HG03139 (cell line): ENCODE results near the gene YOD1.
A peak's percentile ranks its signal among the peaks of the same experiment; 100 is the strongest.

Experiments used
- ATAC-seq: cut with Tn5 transposase; IDR thresholded peaks from one replicate; pipeline ENCODE4 v1.9.1; 2021; ENCODE audit not compliant: unreplicated experiment

Gene YOD1

DNA sequence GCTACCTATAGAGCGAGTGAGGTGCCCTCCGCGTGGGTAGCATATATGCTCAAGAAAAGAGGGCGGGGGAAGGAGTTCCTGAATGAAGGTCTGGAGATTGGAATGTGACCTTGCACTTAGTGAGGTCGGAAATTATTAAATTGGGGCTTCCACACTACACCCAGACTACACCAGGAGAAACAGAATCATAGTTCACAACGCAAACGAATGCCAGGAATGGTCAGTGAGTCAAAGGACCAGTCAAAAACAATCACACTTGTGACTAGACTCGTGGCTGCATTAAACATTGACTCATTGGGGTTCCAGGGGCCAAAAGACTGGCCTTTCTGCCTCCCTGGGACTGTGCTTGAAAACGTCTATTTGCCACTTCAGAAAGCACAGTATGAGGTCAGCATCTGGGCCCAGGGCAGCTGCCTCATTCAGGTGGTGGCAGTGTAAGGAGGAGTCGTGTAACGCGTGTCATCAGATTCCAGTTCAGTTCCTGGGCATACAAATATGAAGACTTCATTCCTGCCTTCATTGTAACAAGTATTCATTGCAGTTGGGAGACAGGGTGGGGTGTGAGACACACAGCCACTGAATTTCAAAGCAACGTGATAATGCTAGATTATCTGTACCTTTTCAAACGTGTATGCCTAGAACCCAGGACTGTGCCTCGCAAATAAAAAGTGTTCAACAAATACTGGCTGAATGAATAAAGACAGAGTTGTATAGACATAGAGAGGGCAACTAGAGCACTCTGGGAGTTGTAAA is at the start of gene YOD1:
Gene YOD1, minus strand, starts transcription at position 18 of the 753 bp plus-strand sequence. CDS start 178 bp downstream, outside the sequence.
- no peak for ATAC-seq

DNA sequence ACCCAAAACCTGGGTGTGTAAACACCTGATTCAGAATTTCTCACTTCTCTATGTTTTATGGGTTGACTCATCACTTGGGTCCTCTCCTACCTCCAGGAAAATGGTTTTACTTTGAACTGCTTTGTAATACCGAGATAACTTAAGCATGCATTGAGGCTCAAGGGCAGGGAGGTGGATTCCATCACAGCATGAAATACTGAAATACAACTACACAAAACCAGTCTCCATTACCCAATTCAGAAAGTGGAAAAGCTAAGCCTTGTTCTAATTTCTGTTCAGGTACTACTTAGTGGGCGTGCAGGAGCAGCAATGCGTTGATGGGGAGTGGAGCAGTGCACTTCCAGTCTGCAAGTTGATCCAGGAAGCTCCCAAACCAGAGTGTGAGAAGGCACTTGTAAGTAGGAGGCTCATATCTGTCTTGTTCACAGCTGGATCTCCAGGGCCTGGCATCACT is 46.9 kb upstream of the YOD1 start:
- no peak for ATAC-seq

DNA sequence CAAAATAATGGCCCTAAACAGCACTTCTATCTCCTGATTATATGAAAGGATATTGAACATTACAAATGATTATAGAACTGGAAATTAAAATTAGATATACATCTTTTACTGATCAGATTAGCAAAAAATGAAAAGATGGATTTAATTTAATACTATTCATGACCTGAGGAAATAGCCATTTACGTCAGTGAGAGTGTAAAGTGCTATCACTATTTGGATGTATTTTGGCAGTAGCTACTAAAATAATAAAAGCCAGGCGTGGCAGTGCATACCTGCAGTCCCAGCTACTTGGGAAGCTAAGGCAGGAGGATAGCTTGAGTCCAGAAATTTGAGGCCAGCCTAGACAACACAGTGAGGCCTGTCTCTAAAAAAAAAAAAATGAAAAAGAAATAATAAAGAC is 42.9 kb upstream of the YOD1 start:
- no peak for ATAC-seq

DNA sequence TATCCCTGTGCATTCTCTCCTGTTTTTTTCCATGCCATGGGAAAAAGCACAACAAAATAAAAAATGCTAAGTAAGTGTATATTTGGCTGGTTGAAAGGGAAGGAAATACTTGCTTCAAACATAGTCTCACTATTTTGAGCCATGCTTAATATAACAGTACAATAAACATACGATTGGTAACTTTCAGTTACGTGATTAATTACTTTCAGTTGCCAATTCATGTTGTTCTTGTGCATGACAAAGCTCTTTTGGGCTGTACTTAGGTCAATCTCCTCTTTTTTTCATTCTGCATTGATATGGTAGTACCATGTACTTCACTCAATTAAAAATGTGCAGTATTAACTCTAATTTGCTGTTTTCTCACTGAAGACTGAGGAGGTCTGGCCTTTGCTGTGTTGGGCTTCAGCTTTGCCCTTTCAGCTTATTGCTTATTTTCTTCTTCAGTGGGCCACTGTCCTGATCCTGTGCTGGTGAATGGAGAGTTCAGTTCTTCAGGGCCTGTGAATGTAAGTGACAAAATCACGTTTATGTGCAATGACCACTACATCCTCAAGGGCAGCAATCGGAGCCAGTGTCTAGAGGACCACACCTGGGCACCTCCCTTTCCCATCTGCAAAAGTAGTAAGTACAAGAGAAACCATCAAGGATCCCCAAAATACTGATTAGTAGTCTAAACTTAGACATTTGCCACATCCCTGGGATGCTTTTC is 40.3 kb upstream of the YOD1 start:
- ATAC-seq: no peak

DNA sequence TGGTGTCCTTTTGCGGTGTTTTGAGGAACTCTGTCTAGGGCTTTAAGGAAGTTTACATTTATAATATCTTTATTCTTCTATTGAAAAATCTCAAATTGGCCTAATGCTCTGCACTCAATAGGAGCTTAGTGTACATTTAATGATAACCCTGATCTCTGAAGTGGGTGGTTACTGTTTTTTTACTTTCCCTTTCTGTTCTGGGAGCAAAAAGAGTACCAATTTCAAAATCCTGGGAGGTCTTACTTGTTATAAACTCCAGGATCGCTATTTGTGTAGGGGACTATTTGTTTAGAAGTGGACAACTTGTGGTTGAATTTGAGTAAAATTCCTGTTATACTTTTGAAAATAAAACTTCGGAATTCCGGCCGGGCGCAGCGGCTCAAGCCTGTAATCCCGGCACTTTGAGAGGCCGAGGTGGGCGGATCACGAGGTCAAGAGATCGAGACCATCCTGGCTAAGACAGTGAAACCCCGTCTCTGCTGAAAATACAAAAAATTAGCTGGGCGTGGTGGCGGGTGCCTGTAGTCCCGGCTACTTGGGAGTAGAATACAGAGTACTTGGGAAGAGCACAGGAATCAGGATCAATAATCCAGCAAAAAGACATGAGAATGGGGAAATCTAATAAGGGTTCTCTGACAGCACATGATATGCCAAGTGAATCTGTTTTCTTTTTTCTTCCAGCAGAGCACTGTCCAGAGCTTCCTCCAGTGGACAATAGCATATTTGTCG is 38.8 kb upstream of the YOD1 start:
- no peak for ATAC-seq

DNA sequence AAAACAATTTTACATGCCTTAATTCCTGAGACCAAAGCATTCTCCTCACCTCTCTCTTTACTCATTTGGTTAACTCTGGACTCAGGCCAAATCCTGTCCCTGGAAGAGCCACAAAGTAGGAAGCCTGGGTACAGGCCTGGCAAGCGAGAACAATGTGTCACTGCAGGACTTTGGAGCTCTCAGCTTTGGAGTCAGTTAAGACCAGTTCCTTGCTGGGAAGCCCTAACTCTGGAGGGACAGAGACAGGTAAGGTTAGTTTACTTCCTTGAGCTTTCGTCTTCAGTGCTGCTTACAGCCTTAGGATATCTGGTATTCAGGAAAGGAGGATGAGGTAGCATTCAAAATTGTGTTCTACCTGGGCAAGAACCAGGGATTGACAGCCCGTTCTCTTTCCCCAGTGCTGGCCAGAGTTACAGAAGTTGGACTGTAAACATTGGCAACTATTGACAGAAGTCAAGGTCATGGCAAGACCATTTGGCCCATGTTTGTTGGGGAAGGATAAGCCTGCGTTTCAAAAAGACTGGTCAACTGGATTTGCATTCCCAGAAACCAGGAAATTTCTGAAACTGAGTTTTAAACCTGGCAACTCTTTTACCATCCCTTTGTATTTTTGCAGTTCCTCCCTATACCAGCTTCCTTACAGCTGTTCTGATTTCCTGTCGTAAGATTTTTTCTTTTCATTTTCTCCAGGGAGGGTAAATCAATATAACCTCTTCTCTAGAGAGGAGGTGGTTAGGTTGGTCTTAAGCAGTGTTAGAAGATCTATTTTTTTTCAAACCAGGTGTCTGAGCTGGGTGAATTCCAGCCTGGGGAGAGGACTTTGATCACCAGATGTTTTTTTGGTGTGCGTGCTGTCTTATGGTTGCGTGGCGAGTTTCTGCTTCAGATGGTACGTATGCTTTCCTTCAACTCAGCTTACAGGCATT is 38.0 kb upstream of the YOD1 start, which contains the start of gene C4BPB:
Gene C4BPB, plus strand, starts transcription at position 160 of the 926 bp plus-strand sequence. Its CDS starts 672 bp downstream, at position 832.
- ATAC-seq: no peak

DNA sequence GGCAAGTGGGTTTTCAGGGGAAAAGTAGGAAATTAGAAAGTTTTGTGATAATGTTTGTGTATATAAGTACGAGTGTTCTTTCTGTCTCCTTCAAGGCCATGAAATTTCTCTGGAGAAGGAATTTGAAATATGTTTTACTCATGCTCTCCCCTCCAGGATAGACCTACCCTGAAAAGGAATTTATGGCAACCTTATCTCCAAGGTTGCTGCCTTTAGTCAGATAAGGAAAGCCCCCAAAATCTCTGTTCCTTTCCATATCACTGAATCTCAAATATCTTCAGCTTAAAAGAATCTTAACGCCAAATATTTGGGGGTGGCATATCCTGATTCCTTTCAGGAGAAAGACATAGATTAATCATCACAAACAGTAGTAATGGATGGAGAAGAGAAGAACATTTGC is 37.2 kb upstream of the YOD1 start:
- ATAC-seq: no peak

DNA sequence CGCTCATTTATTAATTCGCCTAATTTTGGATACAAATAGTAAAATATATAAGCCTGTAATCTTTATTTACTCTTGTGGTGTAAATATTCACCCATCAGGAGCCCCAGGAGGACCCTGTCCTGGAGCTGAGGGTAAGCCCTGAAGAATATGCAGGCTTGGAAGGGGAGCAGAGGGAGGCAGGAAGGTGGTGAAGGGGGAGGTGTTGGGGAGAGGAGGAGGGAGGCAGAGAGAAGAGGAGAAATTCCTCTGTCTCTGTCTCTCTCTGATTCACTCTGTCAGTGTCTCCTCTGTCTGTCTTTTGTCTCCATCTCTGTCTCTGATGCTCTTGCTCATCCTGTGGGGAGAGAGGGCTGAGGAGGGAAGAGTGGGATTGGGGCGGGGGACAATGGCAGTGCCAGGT is 34.9 kb upstream of the YOD1 start:
- no peak for ATAC-seq

DNA sequence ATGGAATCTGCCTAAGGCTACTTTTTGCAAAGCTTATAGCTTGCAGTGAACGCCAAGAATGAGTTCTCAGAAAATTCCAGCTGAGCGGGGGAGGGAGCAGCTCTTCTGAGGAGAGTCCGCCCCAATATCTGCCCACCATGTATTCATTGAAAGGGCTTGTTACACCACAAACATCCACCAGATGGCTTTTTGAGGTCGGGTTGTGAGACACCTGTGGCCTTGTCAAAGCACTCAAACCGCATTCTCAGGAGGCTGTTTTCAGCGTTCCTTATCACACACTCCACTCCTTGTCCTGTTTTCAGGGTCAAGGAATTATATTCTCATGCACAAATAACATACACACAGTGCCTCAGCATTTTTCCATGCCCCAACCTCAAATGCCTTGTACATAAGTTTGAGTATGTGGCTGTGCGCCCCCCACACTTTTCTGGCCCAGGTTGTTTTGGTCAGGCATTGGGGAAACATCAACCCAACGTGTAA is 33.7 kb upstream of the YOD1 start:
- ATAC-seq: peak; percentile 81

DNA sequence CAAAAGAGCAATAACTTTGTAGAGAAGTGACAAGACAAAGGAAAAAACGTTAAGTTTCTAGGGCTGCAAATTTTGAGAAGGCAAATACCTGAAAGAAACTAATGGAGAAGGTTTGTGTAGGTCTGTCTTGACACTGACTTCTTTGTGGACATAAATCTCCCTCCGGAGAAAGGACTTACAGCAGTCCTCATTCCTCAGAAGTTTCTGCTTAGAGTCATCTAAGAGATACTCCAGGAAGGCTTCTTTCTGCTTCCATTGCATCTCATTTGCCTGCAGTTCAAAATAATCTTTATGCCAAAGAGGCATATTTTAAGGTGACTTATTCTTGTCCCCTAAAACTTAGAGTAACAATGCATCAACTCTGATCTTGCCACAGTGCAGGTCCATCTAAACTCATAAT is 33.2 kb upstream of the YOD1 start:
- no peak for ATAC-seq

DNA sequence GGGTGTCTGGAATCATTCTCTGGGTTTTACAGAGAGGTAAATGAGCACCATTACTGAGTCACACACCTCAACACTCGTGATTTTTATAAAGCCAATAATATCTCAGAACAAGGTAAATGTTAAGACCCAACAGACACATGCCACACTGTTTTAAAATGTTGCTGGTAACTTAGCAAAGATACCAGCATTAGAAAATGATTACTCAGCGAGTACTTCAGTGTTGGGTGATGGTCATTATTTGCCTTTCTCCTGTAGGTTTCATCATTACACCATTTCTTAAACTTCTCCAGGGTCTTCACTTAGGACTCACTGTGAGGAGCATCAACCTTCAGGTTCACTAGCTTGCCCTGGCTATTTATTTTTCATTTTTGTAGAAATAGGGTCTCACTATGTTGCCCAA is 30.8 kb upstream of the YOD1 start:
- ATAC-seq: no peak

DNA sequence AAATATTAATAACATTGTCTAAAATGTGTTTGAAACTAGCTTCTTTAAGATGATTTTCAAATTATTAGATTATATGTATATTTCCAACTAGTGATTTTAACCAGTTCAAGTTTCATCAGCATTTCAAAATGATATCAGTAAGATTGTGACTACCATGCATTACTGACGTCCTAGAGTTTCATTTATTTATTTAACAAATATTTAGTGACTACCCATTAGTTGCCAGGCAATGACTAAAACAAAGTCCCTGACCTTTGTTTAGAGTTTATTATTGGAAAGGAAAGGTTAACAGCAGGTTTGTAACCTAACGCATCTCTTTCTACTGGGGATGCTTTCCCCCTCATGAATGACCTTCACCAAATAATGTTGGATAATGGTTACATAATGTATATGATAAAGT is 30.1 kb upstream of the YOD1 start:
- ATAC-seq: no peak

DNA sequence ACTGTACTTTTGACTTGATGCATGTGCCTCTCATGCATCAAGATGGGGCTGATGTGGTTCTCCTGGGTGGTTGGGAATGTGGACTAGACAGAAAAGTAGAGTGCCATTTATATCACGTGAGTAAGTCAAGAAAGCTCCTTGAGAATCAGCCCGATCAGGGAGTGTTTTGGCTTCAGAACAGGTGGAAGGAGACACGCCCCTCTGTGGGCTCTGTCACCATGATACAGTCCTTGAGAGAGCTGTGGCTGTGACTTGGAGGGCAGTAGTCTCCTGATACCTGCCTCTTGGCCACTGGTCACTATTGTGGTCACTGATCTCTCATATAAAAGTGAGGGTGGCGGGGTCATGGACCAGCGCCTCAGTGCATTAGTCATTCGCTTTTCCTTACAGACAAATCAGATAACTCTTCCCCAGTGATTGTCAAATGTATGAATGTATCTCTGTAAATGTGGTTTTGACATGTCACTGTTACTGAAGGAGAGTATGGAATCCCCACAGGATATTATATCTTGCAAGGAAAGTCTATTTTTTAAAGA is 28.8 kb upstream of the YOD1 start:
- no peak for ATAC-seq

DNA sequence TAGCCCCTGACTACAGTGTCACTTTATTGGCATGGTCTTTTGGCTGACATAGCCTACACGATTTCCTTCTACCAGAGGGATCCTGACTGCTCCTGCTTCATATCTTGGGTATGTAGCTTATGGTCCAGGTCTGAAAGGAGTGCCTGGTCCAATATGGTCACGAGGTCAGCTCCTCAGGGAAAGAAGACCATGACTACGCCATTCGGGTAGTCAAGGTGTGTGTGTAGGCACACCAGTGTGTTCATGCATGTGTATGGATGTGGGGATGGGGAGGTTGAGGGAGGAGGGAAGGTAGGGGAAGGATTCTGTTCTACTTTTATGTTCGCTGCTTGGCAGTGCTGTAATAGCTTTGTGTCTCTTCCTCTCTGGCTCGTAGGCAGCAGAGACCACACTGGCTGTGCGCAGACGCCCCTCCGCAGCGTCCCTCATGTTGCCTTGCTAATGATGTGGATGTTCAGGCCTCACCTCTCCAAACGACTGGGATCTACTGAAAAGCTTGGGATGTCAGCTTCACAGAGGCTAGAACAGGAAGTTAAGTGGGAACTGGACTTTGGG is 27.6 kb upstream of the YOD1 start:
- no peak for ATAC-seq

DNA sequence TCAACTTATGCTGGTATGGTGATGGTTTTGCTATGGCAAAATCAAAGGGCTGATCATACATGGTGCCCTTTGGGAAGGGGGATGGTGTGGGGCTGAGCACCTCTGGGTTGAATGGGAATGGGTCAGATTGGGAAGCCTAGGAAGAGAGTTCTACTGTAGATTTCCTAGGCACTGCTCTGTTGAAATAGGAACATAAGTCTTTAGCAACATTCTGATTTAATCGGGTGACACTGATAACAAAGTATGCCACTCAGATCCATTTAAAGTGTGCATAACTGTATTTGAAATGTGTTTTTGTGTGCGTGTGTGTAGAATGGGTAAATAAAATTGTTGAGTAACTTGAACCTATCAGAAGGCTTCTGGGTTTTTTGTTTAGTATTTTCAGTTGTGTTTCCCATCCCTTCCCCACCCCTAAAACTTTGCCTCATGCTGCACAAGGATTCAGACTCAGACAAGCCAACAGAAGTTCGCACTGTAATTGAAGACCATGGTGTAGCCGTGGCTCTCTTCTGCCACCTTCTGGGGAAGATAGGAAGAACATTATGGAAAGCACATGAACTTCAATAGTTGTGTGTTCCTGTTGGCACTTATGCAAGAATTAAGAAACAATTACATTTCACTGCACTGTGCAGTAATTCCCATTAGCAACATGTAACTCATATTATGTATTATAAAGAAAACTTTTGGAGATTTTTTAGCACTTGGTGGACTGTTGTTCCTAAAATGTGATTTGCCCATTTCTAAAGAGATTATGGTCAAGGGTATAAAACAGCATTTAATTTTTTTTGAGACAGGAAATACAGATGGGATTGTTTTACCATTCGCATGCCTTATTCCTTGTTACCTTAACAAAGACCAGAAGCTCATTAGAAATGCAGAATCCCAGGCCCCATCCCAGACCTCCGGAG is 26.7 kb upstream of the YOD1 start:
- peak; percentile 71 for ATAC-seq

DNA sequence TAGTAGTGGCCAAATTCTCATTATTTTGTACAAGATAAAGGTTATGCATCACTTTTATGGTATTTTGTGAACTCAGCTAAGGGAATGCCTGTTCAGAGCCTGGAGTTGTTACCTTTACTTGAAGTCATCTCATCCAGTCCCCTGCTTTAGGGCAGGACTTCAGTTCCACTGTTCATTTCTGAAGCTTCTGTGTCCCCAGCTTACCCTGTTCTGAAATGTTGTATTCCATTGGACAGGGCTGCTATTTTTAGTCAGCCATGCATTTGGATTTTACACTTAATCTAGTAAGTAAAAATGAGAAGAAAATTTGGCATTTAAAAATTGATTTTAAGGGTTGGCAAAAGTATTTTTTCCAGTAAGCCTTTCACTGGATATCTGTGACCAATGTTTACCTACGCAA is 26.0 kb upstream of the YOD1 start:
- no peak for ATAC-seq

DNA sequence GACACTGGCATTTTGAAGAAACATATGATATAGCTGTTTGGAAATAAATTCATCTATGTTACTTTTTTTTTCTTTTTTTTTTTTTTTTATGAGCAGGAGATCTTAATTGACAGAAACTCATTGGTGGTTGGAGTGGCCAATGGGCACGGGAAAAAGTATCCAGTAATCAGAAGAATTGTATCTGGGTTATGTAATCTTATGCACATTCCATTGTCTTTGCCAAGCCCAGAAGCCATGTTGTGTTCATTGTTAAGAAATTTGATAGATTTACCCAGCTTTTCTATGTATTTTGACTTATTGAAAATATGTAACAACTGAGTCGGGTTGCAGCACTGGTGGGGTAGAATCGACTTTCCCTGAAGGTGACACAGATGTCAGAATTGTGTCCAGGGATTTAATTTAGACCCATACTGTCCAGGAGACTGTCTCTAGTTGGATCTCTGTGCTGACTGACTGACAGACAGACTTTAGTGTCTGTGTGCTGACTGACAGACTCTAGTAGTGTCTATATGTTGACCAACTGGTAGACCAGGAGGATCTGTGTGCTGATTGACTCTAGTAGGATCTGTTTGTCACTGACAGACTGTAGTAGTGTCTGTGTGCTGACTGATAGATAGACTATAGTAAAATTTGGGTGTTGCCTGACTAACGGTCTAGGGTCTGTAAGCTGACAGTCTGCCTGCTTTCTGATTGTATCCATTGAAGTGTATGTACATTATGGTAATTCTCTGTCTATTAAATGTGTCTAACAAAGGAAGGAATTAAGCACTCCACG is 25.4 kb upstream of the YOD1 start:
- no peak for ATAC-seq
